RWPE2 (cell line): ENCODE data around the gene PSMC5.

Experiments used
- ATAC-seq: fragments of 200-7000 bp; cut with Tn5 transposase; 3 replicates; pipeline ENCODE4 v1.9.1; 2021; ENCODE audit warnings: low read depth
- DNase-seq: peaks from one replicate; pipeline ENCODE4 v3.0.0-alpha.2; 2020; ENCODE audit warnings: low spot score
- H3K27ac ChIP-seq: fragments of 450-650 bp; 2 replicates; pipeline ENCODE4 v1.5.1; 2017; ENCODE audit warnings: mild to moderate bottlenecking; ENCODE audit not compliant: poor library complexity, severe bottlenecking
- H3K27me3 ChIP-seq: fragments of 250-450 bp; sonication (Bioruptor Pico); 2 replicates; pipeline ENCODE4 v1.5.1; 2021; ENCODE audit warnings: mild to moderate bottlenecking, moderate library complexity; ENCODE audit not compliant: insufficient read depth, poor library complexity, severe bottlenecking
- H3K36me3 ChIP-seq: fragments of 250-450 bp; sonication (Bioruptor Pico); 2 replicates; pipeline ENCODE4 v1.5.1; 2020; ENCODE audit warnings: low read depth, mild to moderate bottlenecking, moderate library complexity
- H3K4me1 ChIP-seq: fragments of 250-450 bp; sonication (Bioruptor Pico); 2 replicates; pipeline ENCODE4 v1.5.1; 2021; ENCODE audit warnings: mild to moderate bottlenecking, moderate library complexity; ENCODE audit not compliant: insufficient read depth, poor library complexity, severe bottlenecking
- H3K4me3 ChIP-seq: fragments of 250-450 bp; sonication (Bioruptor Pico); 2 replicates; pipeline ENCODE4 v1.5.1; 2021; ENCODE audit warnings: mild to moderate bottlenecking, moderate library complexity; ENCODE audit not compliant: severe bottlenecking
- H3K9me3 ChIP-seq: fragments of 250-450 bp; sonication (Bioruptor Pico); 2 replicates; pipeline ENCODE4 v1.5.1; 2021; ENCODE audit warnings: mild to moderate bottlenecking, moderate library complexity; ENCODE audit not compliant: severe bottlenecking
- TF ChIP-seq, protein P1 (sequence below): fragments of 450-650 bp; IDR thresholded peaks from one replicate; pipeline ENCODE4 v1.5.1; 2017; ENCODE audit warnings: mild to moderate bottlenecking, moderate library complexity; ENCODE audit not compliant: poor library complexity, severe bottlenecking

The PSMC5 gene

GRCh38 chr17:63816123-63816522 is 11.1 kb upstream of the PSMC5 start:
- H3K9me3 ChIP-seq = no peaks in the 10 kb centered on the region
- DNase-seq = no peak
- H3K27me3 ChIP-seq = no peaks in the 10 kb centered on the region
- peaks cover 97% of the 10 kb centered on the region for H3K36me3 ChIP-seq
- no peak overlapping the region for H3K4me3 ChIP-seq
- H3K4me1 ChIP-seq = no peaks in the 10 kb centered on the region
- TF ChIP-seq, protein P1, sequence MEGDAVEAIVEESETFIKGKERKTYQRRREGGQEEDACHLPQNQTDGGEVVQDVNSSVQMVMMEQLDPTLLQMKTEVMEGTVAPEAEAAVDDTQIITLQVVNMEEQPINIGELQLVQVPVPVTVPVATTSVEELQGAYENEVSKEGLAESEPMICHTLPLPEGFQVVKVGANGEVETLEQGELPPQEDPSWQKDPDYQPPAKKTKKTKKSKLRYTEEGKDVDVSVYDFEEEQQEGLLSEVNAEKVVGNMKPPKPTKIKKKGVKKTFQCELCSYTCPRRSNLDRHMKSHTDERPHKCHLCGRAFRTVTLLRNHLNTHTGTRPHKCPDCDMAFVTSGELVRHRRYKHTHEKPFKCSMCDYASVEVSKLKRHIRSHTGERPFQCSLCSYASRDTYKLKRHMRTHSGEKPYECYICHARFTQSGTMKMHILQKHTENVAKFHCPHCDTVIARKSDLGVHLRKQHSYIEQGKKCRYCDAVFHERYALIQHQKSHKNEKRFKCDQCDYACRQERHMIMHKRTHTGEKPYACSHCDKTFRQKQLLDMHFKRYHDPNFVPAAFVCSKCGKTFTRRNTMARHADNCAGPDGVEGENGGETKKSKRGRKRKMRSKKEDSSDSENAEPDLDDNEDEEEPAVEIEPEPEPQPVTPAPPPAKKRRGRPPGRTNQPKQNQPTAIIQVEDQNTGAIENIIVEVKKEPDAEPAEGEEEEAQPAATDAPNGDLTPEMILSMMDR = no peak
- ATAC-seq = no peak
- H3K27ac ChIP-seq = no peak overlapping the region

GRCh38 chr17:63816669-63817068 is 10.6 kb upstream of the PSMC5 start:
- Histone ChIP-seq H3K4me1 (no peaks in the 10 kb centered on the region), H3K36me3 (peaks cover 97% of the 10 kb centered on the region), H3K9me3 (no peaks in the 10 kb centered on the region), H3K27ac (no peak overlapping the region), H3K27me3 (no peaks in the 10 kb centered on the region), H3K4me3 (no peak overlapping the region)
- DNase-seq (no peak), ATAC-seq (no peak)
- TF ChIP-seq, protein P1 = no peak

GRCh38 chr17:63817736-63818385 is 9.4 kb upstream of the PSMC5 start:
- TF ChIP-seq, protein P1 = no peak
- Histone ChIP-seq H3K36me3 (peaks cover 97% of the 10 kb centered on the region), H3K27ac (no peak overlapping the region)

GRCh38 chr17:63819131-63819530 is 8.1 kb upstream of the PSMC5 start:
- Histone ChIP-seq H3K4me3 (no peak overlapping the region), H3K27me3 (no peaks in the 10 kb centered on the region), H3K4me1 (no peaks in the 10 kb centered on the region), H3K9me3 (no peaks in the 10 kb centered on the region), H3K36me3 (peaks cover 97% of the 10 kb centered on the region), H3K27ac (no peak overlapping the region)
- TF ChIP-seq, protein P1 = no peak
- DNase-seq (no peak), ATAC-seq (no peak)

More at GRCh38 chr17:63817736-63818385, 9.4 kb upstream of the PSMC5 start:
- DNase-seq (no peak), ATAC-seq (no peak)
- Histone ChIP-seq H3K4me3 (no peak overlapping the region), H3K9me3 (no peaks in the 10 kb centered on the region), H3K4me1 (no peaks in the 10 kb centered on the region), H3K27me3 (no peaks in the 10 kb centered on the region)
